ENCODE data around the gene CASK. TPM values are rescaled to one million over a fixed set of nuclear protein-coding genes. Genes with fewer than 3 reads are reported as not detected.
A peak's percentile ranks its signal among the peaks of the same experiment; 100 is the strongest.

The CASK gene
- total and polyA plus RNA-seq, 2 donors from 2014 or later: 15.9 to 58.9 TPM

GRCh38 chrX:41796046-41796445 lies 127.3 kb downstream of the CASK start:
- Histone ChIP-seq H3K9me3 (ENCODE audit: control insufficient read depth in 2 of 3, insufficient read depth in 1 of 3, low read length in 3 of 3) (no peaks in the 10 kb centered on the region), H3K4me3 (ENCODE audit: low read length in 3 of 3) (no peak overlapping the region), H3K9ac (ENCODE audit: low read length in 3 of 3) (no peak overlapping the region), H3K27me3 (ENCODE audit: control insufficient read depth, insufficient read depth, low read length) (no peaks in the 10 kb centered on the region), H3K27ac (ENCODE audit: low read depth in 2 of 2, low read length in 2 of 2) (no peak overlapping the region), H3K4me1 (ENCODE audit: control insufficient read depth in 2 of 3, insufficient read depth in 2 of 3, low read depth in 1 of 3, low read length in 3 of 3) (no peaks in the 10 kb centered on the region), H3K36me3 (ENCODE audit: control insufficient read depth in 2 of 3, insufficient read depth in 3 of 3, low read length in 3 of 3) (no peaks in the 10 kb centered on the region)
- TF ChIP-seq CTCF (IDR thresholded peaks at IDR 0.05; ENCODE audit: borderline replicate concordance, extremely low read depth, insufficient read depth): no peak
- FAIRE-seq (no peak), DNase-seq (no peak)
- intact Hi-C loops (cut with DNase I): no loop called here

- DNase-seq (peak in 1 of 5 donors; percentile 38), FAIRE-seq (no peak)
- Histone ChIP-seq H3K9me3 (ENCODE audit: control insufficient read depth in 2 of 3, insufficient read depth in 1 of 3, low read length in 3 of 3) (no peaks in the 10 kb centered on the region), H3K4me3 (ENCODE audit: low read length in 3 of 3) (no peak overlapping the region), H3K4me1 (ENCODE audit: control insufficient read depth in 2 of 3, insufficient read depth in 2 of 3, low read depth in 1 of 3, low read length in 3 of 3) (no peaks in the 10 kb centered on the region), H3K9ac (ENCODE audit: low read length in 3 of 3) (no peak overlapping the region), H3K27me3 (ENCODE audit: control insufficient read depth, insufficient read depth, low read length) (no peaks in the 10 kb centered on the region), H3K36me3 (ENCODE audit: control insufficient read depth in 2 of 3, insufficient read depth in 3 of 3, low read length in 3 of 3) (peaks cover 0 to 4% (median 0%) of the 10 kb centered on the region in 3 donors), H3K27ac (ENCODE audit: low read depth in 2 of 2, low read length in 2 of 2) (no peak overlapping the region)
- TF ChIP-seq CTCF (IDR thresholded peaks at IDR 0.05; ENCODE audit: borderline replicate concordance, extremely low read depth, insufficient read depth): no peak
- intact Hi-C loops (cut with DNase I): no loop called here
Observed at GRCh38 chrX:41789374-41789773, 134.0 kb downstream of the CASK start.

- no peak for TF ChIP-seq CTCF (IDR thresholded peaks at IDR 0.05; ENCODE audit: borderline replicate concordance, extremely low read depth, insufficient read depth)
- intact Hi-C loops (cut with DNase I): no loop called here
Observed at GRCh38 chrX:41785685-41786084, 137.7 kb downstream of the CASK start.

GRCh38 chrX:41781500-41781899 lies 141.9 kb downstream of the CASK start:
- Histone ChIP-seq H3K27me3 (ENCODE audit: control insufficient read depth, insufficient read depth, low read length) (no peaks in the 10 kb centered on the region), H3K9ac (ENCODE audit: low read length in 3 of 3) (no peak overlapping the region), H3K4me3 (ENCODE audit: low read length in 3 of 3) (no peak overlapping the region), H3K9me3 (ENCODE audit: control insufficient read depth in 2 of 3, insufficient read depth in 1 of 3, low read length in 3 of 3) (no peaks in the 10 kb centered on the region), H3K36me3 (ENCODE audit: control insufficient read depth in 2 of 3, insufficient read depth in 3 of 3, low read length in 3 of 3) (peaks cover 0 to 4% (median 0%) of the 10 kb centered on the region in 3 donors), H3K4me1 (ENCODE audit: control insufficient read depth in 2 of 3, insufficient read depth in 2 of 3, low read depth in 1 of 3, low read length in 3 of 3) (no peaks in the 10 kb centered on the region), H3K27ac (ENCODE audit: low read depth in 2 of 2, low read length in 2 of 2) (no peak overlapping the region)
- intact Hi-C loops (cut with DNase I): no loop called here
- peak; percentile 11 for FAIRE-seq
- DNase-seq: peak in 2 of 5 donors; percentile 19 to 22
- TF ChIP-seq CTCF (IDR thresholded peaks at IDR 0.05; ENCODE audit: borderline replicate concordance, extremely low read depth, insufficient read depth): peak; percentile 39

More at GRCh38 chrX:41785685-41786084, 137.7 kb downstream of the CASK start:
- Histone ChIP-seq H3K36me3 (ENCODE audit: control insufficient read depth in 2 of 3, insufficient read depth in 3 of 3, low read length in 3 of 3) (peaks cover 0 to 4% (median 0%) of the 10 kb centered on the region in 3 donors), H3K4me3 (ENCODE audit: low read length in 3 of 3) (no peak overlapping the region), H3K4me1 (ENCODE audit: control insufficient read depth in 2 of 3, insufficient read depth in 2 of 3, low read depth in 1 of 3, low read length in 3 of 3) (no peaks in the 10 kb centered on the region), H3K27me3 (ENCODE audit: control insufficient read depth, insufficient read depth, low read length) (no peaks in the 10 kb centered on the region), H3K27ac (ENCODE audit: low read depth in 2 of 2, low read length in 2 of 2) (no peak overlapping the region), H3K9ac (ENCODE audit: low read length in 3 of 3) (no peak overlapping the region), H3K9me3 (ENCODE audit: control insufficient read depth in 2 of 3, insufficient read depth in 1 of 3, low read length in 3 of 3) (no peaks in the 10 kb centered on the region)
- FAIRE-seq (no peak), DNase-seq (no peak)

All from kidney (tissue), 14 donors.